NCI-H2196 treated with DMSO at 0.1 percent for 48 hours (cell line): ENCODE results near the gene SEMA5A.

ENCODE experiments used
- DNase-seq: peaks from one replicate; lab custom pipeline; 2025; ENCODE audit not compliant: unreplicated experiment; lab: John Stamatoyannopoulos, UW

SEMA5A gene

GRCh38 chr5:9545992-9546851 is at the start of gene SEMA5A:
SEMA5A (minus strand) TSS chr5:9546075; CDS start chr5:9379946, 166,129 bp downstream.
- no peak for DNase-seq

- DNase-seq = no peak
These were observed 49.0 kb upstream of the SEMA5A start for GRCh38 chr5:9594913-9595312.

- DNase-seq = no peak
These were observed 43.4 kb upstream of the SEMA5A start for GRCh38 chr5:9589049-9589835.

- DNase-seq = no peak
These were observed 42.4 kb upstream of the SEMA5A start for GRCh38 chr5:9588254-9588653.

- DNase-seq = no peak
These were observed 41.3 kb upstream of the SEMA5A start for GRCh38 chr5:9587135-9587534.

- DNase-seq = no peak
These were observed 36.5 kb upstream of the SEMA5A start for GRCh38 chr5:9582406-9582805.

GRCh38 chr5:9573796-9574195 is 27.9 kb upstream of the SEMA5A start:
- DNase-seq = no peak

GRCh38 chr5:9572246-9572645 is 26.4 kb upstream of the SEMA5A start:
- no peak for DNase-seq

GRCh38 chr5:9570876-9571275 is 25.0 kb upstream of the SEMA5A start:
- no peak for DNase-seq

GRCh38 chr5:9567039-9567438 is 21.2 kb upstream of the SEMA5A start:
- no peak for DNase-seq

GRCh38 chr5:9564752-9565151 is 18.9 kb upstream of the SEMA5A start:
- no peak for DNase-seq

- no peak for DNase-seq
These were observed 16.3 kb upstream of the SEMA5A start for GRCh38 chr5:9562141-9562540.

- DNase-seq = no peak
These were observed 14.1 kb upstream of the SEMA5A start for GRCh38 chr5:9559965-9560364.

GRCh38 chr5:9558319-9558965 is 12.6 kb upstream of the SEMA5A start:
- DNase-seq = no peak

GRCh38 chr5:9557696-9558095 is 11.8 kb upstream of the SEMA5A start:
- DNase-seq = no peak

GRCh38 chr5:9555961-9556360 is 10.1 kb upstream of the SEMA5A start:
- DNase-seq = no peak

- no peak for DNase-seq
These were observed 8.2 kb upstream of the SEMA5A start for GRCh38 chr5:9554122-9554521.

GRCh38 chr5:9553561-9553960 is 7.7 kb upstream of the SEMA5A start:
- DNase-seq = no peak

GRCh38 chr5:9551567-9552537 is 6.0 kb upstream of the SEMA5A start:
- DNase-seq = no peak

GRCh38 chr5:9549941-9550340 is 4.1 kb upstream of the SEMA5A start:
- no peak for DNase-seq
